IMR-90 (cell line): ENCODE measurements around the gene IFT25. TPM values are rescaled to one million over a fixed set of nuclear protein-coding genes. Genes with fewer than 3 reads are reported as not detected.

Source experiments
- ATAC-seq: fragments of 200-7000 bp; cut with Tn5 transposase; 2 replicates; pipeline ENCODE4 v1.9.1; 2020; ENCODE audit warnings: low read depth, mild to moderate bottlenecking, moderate library complexity
- BruUV-seq: library from RNA; stranded (reverse); fragments of 400-500 nt; replicated peaks from 2 replicates; lab custom pipeline; 2021; lab: Mats Ljungman, UMichigan
- CTCF ChIA-PET: fragments of 300-600 bp; formaldehyde crosslinking; extraction: SDS; loops from one replicate; lab custom pipeline; 2021; ENCODE audit warnings: antibody characterized with exemption; lab: Yijun Ruan, JAX
- POLR2A ChIA-PET: fragments of 300-600 bp; sonication (Branson Sonifier 250); formaldehyde crosslinking; loops from one replicate; lab custom pipeline; 2022; ENCODE audit warnings: antibody characterized with exemption; ENCODE audit not compliant: unreplicated experiment; lab: Charles Lee
- DNase-seq: peaks from one replicate; pipeline ENCODE4 v3.0.0; 2013
- H2AFZ ChIP-seq: replicated peaks from 2 replicates; pipeline ENCODE3; 2013; ENCODE audit warnings: low read length, mild to moderate bottlenecking; ENCODE audit not compliant: poor library complexity
- H2AK5ac ChIP-seq: 2 replicates; pipeline ENCODE4 v1.6.1; 2013; ENCODE audit warnings: low read depth, low read length, inconsistent platforms
- H2AK9ac ChIP-seq: replicated peaks from 2 replicates; pipeline ENCODE3; 2013; ENCODE audit warnings: mild to moderate bottlenecking, low read depth, low read length, moderate library complexity; ENCODE audit not compliant: poor library complexity
- H2BK120ac ChIP-seq: 2 replicates; pipeline ENCODE4 v1.6.1; 2013; ENCODE audit warnings: low read depth, low read length, inconsistent platforms
- H2BK15ac ChIP-seq: 3 replicates; pipeline ENCODE4 v1.6.1; 2013; ENCODE audit warnings: low read depth, low read length, inconsistent platforms
- H2BK20ac ChIP-seq: 2 replicates; pipeline ENCODE4 v1.6.1; 2013; ENCODE audit warnings: low read depth, mild to moderate bottlenecking, inconsistent platforms, low read length, moderate library complexity
- H2BK5ac ChIP-seq: 2 replicates; pipeline ENCODE4 v1.6.1; 2013; ENCODE audit warnings: mild to moderate bottlenecking, low read depth, low read length, inconsistent platforms; ENCODE audit not compliant: poor library complexity, severe bottlenecking
- H3K14ac ChIP-seq: replicated peaks from 2 replicates; pipeline ENCODE4 v1.6.1; 2013; ENCODE audit warnings: low read depth, low read length, inconsistent platforms
- H3K18ac ChIP-seq: 2 replicates; pipeline ENCODE4 v1.6.1; 2013; ENCODE audit warnings: low read depth, low read length, control low read depth
- H3K23ac ChIP-seq: 2 replicates; pipeline ENCODE4 v1.6.1; 2013; ENCODE audit warnings: low read depth, low read length, inconsistent platforms
- H3K27ac ChIP-seq: 2 replicates; pipeline ENCODE4 v1.5.1; 2013; ENCODE audit warnings: mild to moderate bottlenecking, control low read depth, low read length; ENCODE audit not compliant: insufficient read depth
- H3K27me3 ChIP-seq: 2 replicates; pipeline ENCODE4 v1.6.1; 2013; ENCODE audit warnings: low read length; ENCODE audit not compliant: control insufficient read depth, insufficient read depth
- H3K36me3 ChIP-seq: 2 replicates; pipeline ENCODE4 v1.6.1; 2013; ENCODE audit warnings: low read length, mixed read lengths; ENCODE audit not compliant: control insufficient read depth, insufficient read depth
- H3K4ac ChIP-seq: 2 replicates; pipeline ENCODE4 v1.6.1; 2013; ENCODE audit warnings: low read depth, low read length, inconsistent platforms
- H3K4me1 ChIP-seq: 2 replicates; pipeline ENCODE4 v1.6.1; 2013; ENCODE audit warnings: low read length, mixed read lengths; ENCODE audit not compliant: control insufficient read depth, insufficient read depth
- H3K4me2 ChIP-seq: 2 replicates; pipeline ENCODE4 v1.6.1; 2013; ENCODE audit warnings: low read depth, mild to moderate bottlenecking, control low read depth, low read length, moderate library complexity
- H3K4me3 ChIP-seq: 2 replicates; pipeline ENCODE4 v1.5.1; 2013; ENCODE audit warnings: low read depth, mild to moderate bottlenecking, control low read depth, low read length, moderate library complexity; ENCODE audit not compliant: insufficient read depth
- H3K56ac ChIP-seq: 2 replicates; pipeline ENCODE4 v1.6.1; 2013; ENCODE audit warnings: low read length, inconsistent platforms; ENCODE audit not compliant: insufficient read depth; ENCODE audit errors: extremely low read depth
- H3K79me1 ChIP-seq, 2 experiments: 2 replicates each; pipeline ENCODE4 v1.6.1; 2013; ENCODE audit warnings: low read length in 2 of 2, inconsistent platforms in 1 of 2, low read depth in 1 of 2
- H3K9ac ChIP-seq: 2 replicates; pipeline ENCODE4 v1.6.1; 2013; ENCODE audit warnings: low read depth, low read length, control low read depth
- H3K9me1 ChIP-seq: 2 replicates; pipeline ENCODE4 v1.6.1; 2013; ENCODE audit warnings: low read length, inconsistent platforms; ENCODE audit not compliant: insufficient read depth
- H3K9me3 ChIP-seq: 2 replicates; pipeline ENCODE4 v1.6.1; 2013; ENCODE audit warnings: low read length; ENCODE audit not compliant: control insufficient read depth, insufficient read depth
- H4K20me1 ChIP-seq: 2 replicates; pipeline ENCODE4 v1.6.1; 2013; ENCODE audit warnings: low read length, inconsistent platforms; ENCODE audit not compliant: insufficient read depth
- H4K5ac ChIP-seq: 2 replicates; pipeline ENCODE4 v1.6.1; 2013; ENCODE audit warnings: mild to moderate bottlenecking, low read depth, low read length, control low read depth
- H4K8ac ChIP-seq, 2 experiments: 2 replicates each; pipeline ENCODE4 v1.6.1; 2013; ENCODE audit warnings: low read depth in 2 of 2, low read length in 2 of 2, control low read depth in 1 of 2, inconsistent platforms in 1 of 2
- H4K91ac ChIP-seq: 2 replicates; pipeline ENCODE4 v1.6.1; 2013; ENCODE audit warnings: low read depth, low read length, inconsistent platforms; ENCODE audit not compliant: insufficient read depth
- NFE2L2 ChIP-seq: fragments of 150-350 bp; IDR thresholded peaks from 2 replicates; pipeline ENCODE4 v1.6.1; 2016; ENCODE audit warnings: low read depth, mild to moderate bottlenecking, low read length
- RAD21 ChIP-seq: IDR thresholded peaks from 2 replicates; pipeline ENCODE4 v1.6.1; 2012; ENCODE audit warnings: low read length, improper control_type of control experiment
- RFX5 ChIP-seq: IDR thresholded peaks from 2 replicates; pipeline ENCODE4 v1.8.0; 2012; ENCODE audit warnings: low read depth, mild to moderate bottlenecking, low read length, moderate library complexity
- WGBS, 2 experiments: methylation state at CpG; one replicate each; pipeline versions ENCODE4 v1.1.5 to v1.1.7; 2013; ENCODE audit warnings: missing lambda C conversion rate in 2 of 2; ENCODE audit not compliant: insufficient read length in 1 of 2; ENCODE audit errors: extremely low coverage in 2 of 2; 5-methylcytosine and 5-hydroxymethylcytosine counted together
- dilution Hi-C: fragments of 300-500 bp; cut with HindIII; formaldehyde crosslinking; loops from one replicate; pipeline ENCODE4 v1.14.3; 2018; ENCODE audit warnings: low sequenced_read_pairs; ENCODE audit not compliant: unreplicated experiment
- in situ Hi-C: fragments of 300-500 bp; cut with MboI; formaldehyde crosslinking; loops from 3 replicates; pipeline ENCODE4 v1.14.3; 2019; ENCODE audit warnings: low sequenced_read_pairs, inconsistent platforms, mixed read lengths
- intact Hi-C: fragments of 100-400 bp; cut with micrococcal nuclease; formaldehyde crosslinking; loops from 2 replicates; pipeline ENCODE4 v1.10.0; 2022
- polyA plus RNA-seq, 3 experiments: library from polyadenylated mRNA; depleted of rRNA; stranded (reverse); fragments of >200 nt; gene quantifications; 2 replicates each; pipeline ENCODE4 v1.2.3, GENCODE V29; 2012; ENCODE audit warnings: low replicate concordance in 1 of 3
- total RNA-seq: library from RNA; depleted of rRNA; stranded (reverse); fragments of >200 nt; gene quantifications from 2 replicates; pipeline ENCODE4 v1.2.3, GENCODE V29; 2012

The IFT25 gene
- total and polyA plus RNA-seq, 2 of the 4 experiments (the other 2 are of a cell fraction) = 9.1 to 38.0 TPM

- Histone ChIP-seq H2AFZ (no peak overlapping the region), H3K23ac (no peak overlapping the region), H3K14ac (no peak overlapping the region), H4K5ac (no peak overlapping the region), H3K79me1 (no peaks in the 10 kb centered on the region), H2BK120ac (no peak overlapping the region), H2AK9ac (no peak overlapping the region), H3K4me3 (no peak overlapping the region), H2BK20ac (no peak overlapping the region), H2BK5ac (no peak overlapping the region), H3K36me3 (no peaks in the 10 kb centered on the region; the same call in 1 of the 2 replicates), H4K91ac (no peak overlapping the region), H3K4me1 (peaks cover 10% of the 10 kb centered on the region), H3K27ac (no peak overlapping the region), H3K18ac (no peak overlapping the region), H3K9me1 (peaks cover 3% of the 10 kb centered on the region; the same call in 1 of the 2 replicates), H4K8ac (no peak overlapping the region), H3K4ac (no peak overlapping the region), H3K56ac (no peak overlapping the region), H3K9me3 (no peaks in the 10 kb centered on the region), H2BK15ac (no peak overlapping the region), H3K9ac (no peak overlapping the region), H2AK5ac (no peak overlapping the region), H3K4me2 (no peak overlapping the region), H4K20me1 (no peaks in the 10 kb centered on the region), H3K27me3 (no peaks in the 10 kb centered on the region)
- no TSS peak for BruUV-seq
- ATAC-seq = no peak
- dilution Hi-C loops = no loop called here
- 100% methylated on average over 2 of the region's 4 CpGs; no CpG with 5 or more reads in 1 of the 2 experiments for WGBS, 2 experiments
- in situ Hi-C loops = no loop called here
- POLR2A ChIA-PET = no interaction called here
- intact Hi-C loops = no loop called here
- CTCF ChIA-PET = no interaction called here
- TF ChIP-seq RAD21 (no peak), NFE2L2 (no peak), RFX5 (no peak)
- no peak for DNase-seq
Measured at GRCh38 chr1:53906121-53906520, 39.4 kb downstream of the IFT25 start.
